T follicular helper cell (primary cell): Measurements from ENCODE around the gene TTC39C.
A peak's percentile ranks its signal among the peaks of the same experiment; 100 is the strongest.
"Not testable (repeated sequence)": the region's sequence is repeated elsewhere in the genome, so short reads cannot be mapped to it uniquely, and the experiment has no call there.

Experiments
- DNase-seq: peaks from one replicate; pipeline ENCODE4 v3.0.0-alpha.2; 2020; ENCODE audit warnings: low read depth

The TTC39C gene

GRCh38 chr18:24054130-24054529, 39.6 kb downstream of the TTC39C start:
- DNase-seq, result no peak

- DNase-seq, result no peak
These were observed 40.7 kb downstream of the TTC39C start for GRCh38 chr18:24055009-24055804.

GRCh38 chr18:24055878-24056277, 41.3 kb downstream of the TTC39C start:
- DNase-seq, result no peak

GRCh38 chr18:24056506-24056905, 42.0 kb downstream of the TTC39C start:
- DNase-seq, result no peak

GRCh38 chr18:24057804-24058203, 43.2 kb downstream of the TTC39C start:
- no peak for DNase-seq

- not testable (repeated sequence) for DNase-seq
These were observed 44.8 kb downstream of the TTC39C start for GRCh38 chr18:24059385-24059784.

- no peak for DNase-seq
These were observed 46.1 kb downstream of the TTC39C start for GRCh38 chr18:24060644-24061043.

GRCh38 chr18:24063121-24063731, 48.7 kb downstream of the TTC39C start:
- DNase-seq, result no peak

GRCh38 chr18:24064391-24065100, 50.0 kb downstream of the TTC39C start:
- DNase-seq, result no peak

GRCh38 chr18:24065906-24066305, 51.4 kb downstream of the TTC39C start:
- DNase-seq, result no peak

- DNase-seq, result no peak
These were observed 54.6 kb downstream of the TTC39C start for GRCh38 chr18:24068945-24069693.

GRCh38 chr18:24071029-24071428, 56.5 kb downstream of the TTC39C start:
- no peak for DNase-seq

- DNase-seq, result no peak
These were observed 57.2 kb downstream of the TTC39C start for GRCh38 chr18:24071779-24072178.

GRCh38 chr18:24072743-24073142, 58.2 kb downstream of the TTC39C start:
- DNase-seq, result no peak

- DNase-seq, result no peak
These were observed 59.2 kb downstream of the TTC39C start for GRCh38 chr18:24073791-24074190.

- not testable (repeated sequence) for DNase-seq
These were observed 60.2 kb downstream of the TTC39C start for GRCh38 chr18:24074757-24075156.

- DNase-seq, result peak; percentile 30
These were observed 61.4 kb downstream of the TTC39C start for GRCh38 chr18:24075767-24076597.

- no peak for DNase-seq
These were observed 62.4 kb downstream of the TTC39C start for GRCh38 chr18:24076950-24077349.

GRCh38 chr18:24078391-24078790, 63.8 kb downstream of the TTC39C start:
- DNase-seq, result no peak

- no peak for DNase-seq
These were observed 66.3 kb downstream of the TTC39C start for GRCh38 chr18:24080861-24081260.

GRCh38 chr18:24083550-24083949, 69.0 kb downstream of the TTC39C start:
- no peak for DNase-seq
